GM12874 (cell line): ENCODE data around the gene SIK2.

Experiments used
- CTCF ChIP-seq: IDR thresholded peaks from 2 replicates; pipeline ENCODE4 v1.5.1; 2011; ENCODE audit warnings: low read depth, mild to moderate bottlenecking, control low read depth, low read length, moderate library complexity; ENCODE audit not compliant: insufficient read depth

Gene SIK2

DNA sequence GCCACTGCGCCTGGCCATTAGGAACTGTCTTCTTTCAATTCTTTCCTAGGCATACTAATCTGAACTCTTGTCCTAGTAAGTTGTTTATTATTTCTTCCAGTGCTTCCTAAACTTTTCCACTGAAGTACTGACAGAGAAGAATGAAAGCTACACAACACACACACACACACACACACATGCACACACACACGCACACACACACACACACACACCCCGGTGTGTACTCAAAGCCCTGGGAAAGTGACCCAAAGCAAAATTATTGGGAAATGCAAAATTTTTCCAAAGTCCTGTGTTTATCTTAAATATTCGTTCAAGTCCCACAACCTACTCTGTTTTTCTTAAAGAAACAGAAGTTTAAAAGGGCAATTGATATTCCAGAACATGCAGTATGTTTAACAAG, 19.4 kb upstream of the SIK2 start:
- no peak for TF ChIP-seq CTCF

DNA sequence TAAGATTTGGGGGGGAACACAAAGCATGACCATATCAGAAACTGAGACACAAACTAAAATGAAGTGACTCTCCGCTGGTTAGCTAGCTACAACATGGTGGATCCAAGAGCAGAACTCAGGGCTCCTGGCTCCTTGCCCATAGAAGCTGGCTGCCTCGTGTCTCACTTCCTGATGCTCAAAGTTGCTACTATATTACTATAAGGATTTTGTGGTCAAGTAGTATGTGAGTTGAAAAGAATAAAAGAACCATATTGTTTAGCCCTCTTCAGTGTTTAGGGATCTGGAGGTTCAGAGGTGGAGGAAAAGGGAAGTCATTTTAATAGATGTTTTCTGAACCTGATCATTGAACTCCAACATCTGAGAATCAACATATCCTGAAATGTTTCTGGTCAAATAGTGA, 16.9 kb upstream of the SIK2 start:
- TF ChIP-seq CTCF: no peak

DNA sequence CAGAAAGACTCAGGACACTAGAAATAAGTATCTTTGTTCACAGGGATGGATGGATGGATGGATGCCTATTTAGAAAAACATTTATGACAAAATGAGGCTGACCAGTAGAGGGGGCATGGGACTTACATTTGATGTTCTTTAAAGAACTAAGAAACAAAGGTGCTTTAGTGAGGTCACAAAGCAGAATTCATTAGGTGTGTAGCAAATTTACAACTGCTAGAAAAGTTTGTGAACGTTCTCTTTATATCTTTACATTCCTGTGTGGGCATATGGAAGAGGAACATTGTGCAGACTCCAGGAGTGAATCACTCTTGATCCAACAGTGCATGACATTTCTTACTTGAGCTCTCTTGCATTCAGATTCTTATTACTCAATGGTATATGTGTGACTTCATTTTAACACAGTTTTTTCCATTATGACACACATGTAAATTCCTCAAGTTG, 15.8 kb upstream of the SIK2 start:
- peak; percentile 51 for TF ChIP-seq CTCF

- no peak for TF ChIP-seq CTCF
These were observed 13.1 kb upstream of the SIK2 start for GRCh38 chr11:111589114-111589513.

DNA sequence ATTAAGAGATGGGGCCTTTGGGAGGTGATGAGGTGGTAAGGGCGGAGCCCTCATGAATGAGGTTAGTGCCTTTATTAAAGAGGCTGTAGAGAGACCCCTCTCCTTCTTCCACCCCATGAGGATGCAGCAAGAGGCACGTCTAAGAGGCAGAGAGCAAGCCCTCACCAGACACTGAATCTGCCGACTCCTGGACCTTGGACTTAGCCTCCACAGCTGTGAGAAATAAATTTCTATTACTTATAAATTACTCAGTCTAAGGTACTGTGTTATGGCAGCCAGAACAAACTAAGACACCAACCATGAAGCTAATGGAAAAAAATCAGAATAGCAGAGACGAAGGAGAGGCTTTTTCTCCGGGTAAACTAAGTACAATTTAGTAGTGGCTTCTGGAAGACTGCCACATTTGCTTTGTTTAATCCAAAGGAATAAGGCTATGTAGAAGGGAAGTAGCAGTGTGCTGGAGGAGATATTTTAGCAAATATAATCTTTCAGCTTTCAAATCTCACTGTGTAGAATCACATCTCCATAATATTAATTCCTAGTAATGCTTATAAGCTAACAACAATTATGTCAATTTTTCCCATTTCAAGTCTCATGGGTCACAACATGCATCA, 12.3 kb upstream of the SIK2 start:
- TF ChIP-seq CTCF: no peak

GRCh38 chr11:111591187-111591960, 10.9 kb upstream of the SIK2 start:
- TF ChIP-seq CTCF: no peak

DNA sequence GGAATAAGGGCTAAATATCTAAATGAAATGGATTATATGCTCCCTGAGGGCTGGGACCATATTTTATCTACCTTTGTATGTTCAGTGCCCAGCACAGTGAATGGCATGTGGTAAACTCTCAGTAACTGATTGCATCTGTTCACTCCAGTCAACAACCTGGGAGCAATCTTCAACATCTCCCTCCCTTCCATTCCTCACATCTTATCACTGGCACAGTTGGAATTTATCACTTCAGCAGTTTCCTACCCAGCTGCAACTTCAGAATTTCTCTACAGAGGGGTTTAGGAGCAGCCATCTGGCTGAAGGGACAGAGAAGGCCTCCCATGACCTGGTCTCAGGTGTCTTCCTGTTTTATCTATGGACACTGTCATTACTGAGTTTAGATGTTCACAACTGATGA, 9.8 kb upstream of the SIK2 start:
- TF ChIP-seq CTCF: no peak
